Measurements from ENCODE around the gene ADAMTSL1.

The ADAMTSL1 gene

GRCh38 chr9:18676525-18676924 is 202.6 kb downstream of the ADAMTSL1 start:
- Mint-ChIP-seq H3K4me1 (peaks cover 15% of the 10 kb centered on the region), H3K9me3 (no peaks in the 10 kb centered on the region), H3K4me3 (no peak overlapping the region), H3K27me3 (ENCODE audit: low read depth, poor library complexity) (no peaks in the 10 kb centered on the region), H3K36me3 (ENCODE audit: low read depth) (no peaks in the 10 kb centered on the region), H3K27ac (no peak overlapping the region)
- TF ChIP-seq, protein P1, sequence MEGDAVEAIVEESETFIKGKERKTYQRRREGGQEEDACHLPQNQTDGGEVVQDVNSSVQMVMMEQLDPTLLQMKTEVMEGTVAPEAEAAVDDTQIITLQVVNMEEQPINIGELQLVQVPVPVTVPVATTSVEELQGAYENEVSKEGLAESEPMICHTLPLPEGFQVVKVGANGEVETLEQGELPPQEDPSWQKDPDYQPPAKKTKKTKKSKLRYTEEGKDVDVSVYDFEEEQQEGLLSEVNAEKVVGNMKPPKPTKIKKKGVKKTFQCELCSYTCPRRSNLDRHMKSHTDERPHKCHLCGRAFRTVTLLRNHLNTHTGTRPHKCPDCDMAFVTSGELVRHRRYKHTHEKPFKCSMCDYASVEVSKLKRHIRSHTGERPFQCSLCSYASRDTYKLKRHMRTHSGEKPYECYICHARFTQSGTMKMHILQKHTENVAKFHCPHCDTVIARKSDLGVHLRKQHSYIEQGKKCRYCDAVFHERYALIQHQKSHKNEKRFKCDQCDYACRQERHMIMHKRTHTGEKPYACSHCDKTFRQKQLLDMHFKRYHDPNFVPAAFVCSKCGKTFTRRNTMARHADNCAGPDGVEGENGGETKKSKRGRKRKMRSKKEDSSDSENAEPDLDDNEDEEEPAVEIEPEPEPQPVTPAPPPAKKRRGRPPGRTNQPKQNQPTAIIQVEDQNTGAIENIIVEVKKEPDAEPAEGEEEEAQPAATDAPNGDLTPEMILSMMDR (IDR thresholded peaks at IDR 0.05) = no peak
- DNase-seq = no peak

- TF ChIP-seq, protein P1 (IDR thresholded peaks at IDR 0.05) = no peak
- no peaks in the 10 kb centered on the region for H3K9me3 Mint-ChIP-seq
Measured at GRCh38 chr9:18678821-18679590, 205.1 kb downstream of the ADAMTSL1 start.

GRCh38 chr9:18682907-18683306 is 209.0 kb downstream of the ADAMTSL1 start:
- Mint-ChIP-seq H3K27me3 (ENCODE audit: low read depth, poor library complexity) (no peaks in the 10 kb centered on the region), H3K27ac (no peak overlapping the region), H3K9me3 (no peaks in the 10 kb centered on the region), H3K4me1 (no peaks in the 10 kb centered on the region), H3K4me3 (no peak overlapping the region), H3K36me3 (ENCODE audit: low read depth) (no peaks in the 10 kb centered on the region)
- TF ChIP-seq, protein P1 (IDR thresholded peaks at IDR 0.05) = no peak
- DNase-seq = no peak

More at GRCh38 chr9:18678821-18679590, 205.1 kb downstream of the ADAMTSL1 start:
- DNase-seq = no peak
- no peaks in the 10 kb centered on the region for H3K36me3 Mint-ChIP-seq (ENCODE audit: low read depth)
- H3K27ac Mint-ChIP-seq = no peak overlapping the region
- peaks cover 5% of the 10 kb centered on the region for H3K4me1 Mint-ChIP-seq
- no peak overlapping the region for H3K4me3 Mint-ChIP-seq
- H3K27me3 Mint-ChIP-seq (ENCODE audit: low read depth, poor library complexity) = no peaks in the 10 kb centered on the region

GRCh38 chr9:18683312-18683711 is 209.4 kb downstream of the ADAMTSL1 start:
- no peaks in the 10 kb centered on the region for H3K36me3 Mint-ChIP-seq (ENCODE audit: low read depth)
- H3K9me3 Mint-ChIP-seq = no peaks in the 10 kb centered on the region
- no peak overlapping the region for H3K4me3 Mint-ChIP-seq
- TF ChIP-seq, protein P1 (IDR thresholded peaks at IDR 0.05) = no peak
- H3K4me1 Mint-ChIP-seq = no peaks in the 10 kb centered on the region
- no peak overlapping the region for H3K27ac Mint-ChIP-seq
- no peaks in the 10 kb centered on the region for H3K27me3 Mint-ChIP-seq (ENCODE audit: low read depth, poor library complexity)
- no peak for DNase-seq

DNA sequence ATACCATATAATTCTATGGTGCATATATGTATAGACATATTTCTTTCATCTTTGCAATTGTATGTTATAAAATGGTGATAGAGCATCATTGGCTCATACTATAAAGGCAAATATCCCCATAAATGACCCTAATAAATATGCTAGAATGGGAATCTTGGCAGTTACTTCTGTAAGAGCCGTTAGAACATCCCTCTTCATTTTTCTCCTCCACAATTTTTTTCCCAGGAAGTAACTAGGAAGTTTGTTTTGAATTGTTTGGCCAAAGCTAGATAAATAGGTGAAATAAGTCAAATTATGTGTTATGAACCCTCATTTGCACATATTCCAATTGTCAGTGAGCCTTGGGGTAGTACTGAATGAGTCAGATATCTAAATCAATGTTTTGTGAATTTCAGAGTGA is 209.9 kb downstream of the ADAMTSL1 start:
- no peak for DNase-seq
- Mint-ChIP-seq H3K27ac (no peak overlapping the region), H3K36me3 (ENCODE audit: low read depth) (no peaks in the 10 kb centered on the region), H3K4me3 (no peak overlapping the region), H3K9me3 (no peaks in the 10 kb centered on the region), H3K27me3 (ENCODE audit: low read depth, poor library complexity) (no peaks in the 10 kb centered on the region), H3K4me1 (no peaks in the 10 kb centered on the region)
- TF ChIP-seq, protein P1 (IDR thresholded peaks at IDR 0.05) = no peak
